Transverse colon (tissue), 3 donors: ENCODE data around the gene ARHGAP23.

Experiments
- EP300 ChIP-seq: sonication (generic); formaldehyde crosslinking; IDR thresholded peaks from one replicate; pipeline ENCODE4 v1.6.1; 2017; ENCODE audit warnings: antibody characterized with exemption, low read depth
- POLR2A ChIP-seq: fragments of 450-650 bp; IDR thresholded peaks from one replicate; pipeline ENCODE4 v1.6.1; 2016; ENCODE audit warnings: antibody characterized with exemption, mild to moderate bottlenecking, moderate library complexity
- TF ChIP-seq, protein P1 (sequence below), 5 experiments: fragments of 200-600 bp in 3 of 5; fragments of 450-650 bp in 2 of 5; sonication (generic) in 3 of 5; IDR thresholded peaks; 1 replicate in 2 of 5; 2 replicates in 3 of 5; pipeline ENCODE4 v1.5.1; 2016 to 2017; ENCODE audit warnings: antibody characterized with exemption in 5 of 5, inconsistent platforms in 3 of 5, mild to moderate bottlenecking in 2 of 5, moderate library complexity in 1 of 5

DNA sequence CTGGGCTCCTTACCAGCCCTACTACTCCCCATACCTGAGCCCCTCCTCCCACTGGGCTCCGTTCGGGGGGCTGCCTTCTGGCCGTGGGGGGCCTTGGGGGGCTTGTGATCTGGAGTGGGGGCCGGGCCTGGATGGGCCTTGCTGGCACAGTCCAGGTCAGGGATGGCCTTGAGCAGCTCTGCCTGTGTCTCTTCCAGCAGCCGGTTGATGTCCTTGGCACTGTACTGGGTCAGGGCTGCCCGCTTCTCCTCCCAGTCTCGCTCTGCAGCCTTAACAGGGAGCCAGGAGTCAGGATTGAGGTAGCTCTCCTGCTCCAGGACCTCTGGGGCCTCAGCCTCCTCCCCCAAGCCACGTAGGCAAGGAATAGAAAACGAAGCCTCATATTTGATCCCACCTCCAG lies 122.9 kb downstream of the ARHGAP23 start:
- TF ChIP-seq, protein P1, sequence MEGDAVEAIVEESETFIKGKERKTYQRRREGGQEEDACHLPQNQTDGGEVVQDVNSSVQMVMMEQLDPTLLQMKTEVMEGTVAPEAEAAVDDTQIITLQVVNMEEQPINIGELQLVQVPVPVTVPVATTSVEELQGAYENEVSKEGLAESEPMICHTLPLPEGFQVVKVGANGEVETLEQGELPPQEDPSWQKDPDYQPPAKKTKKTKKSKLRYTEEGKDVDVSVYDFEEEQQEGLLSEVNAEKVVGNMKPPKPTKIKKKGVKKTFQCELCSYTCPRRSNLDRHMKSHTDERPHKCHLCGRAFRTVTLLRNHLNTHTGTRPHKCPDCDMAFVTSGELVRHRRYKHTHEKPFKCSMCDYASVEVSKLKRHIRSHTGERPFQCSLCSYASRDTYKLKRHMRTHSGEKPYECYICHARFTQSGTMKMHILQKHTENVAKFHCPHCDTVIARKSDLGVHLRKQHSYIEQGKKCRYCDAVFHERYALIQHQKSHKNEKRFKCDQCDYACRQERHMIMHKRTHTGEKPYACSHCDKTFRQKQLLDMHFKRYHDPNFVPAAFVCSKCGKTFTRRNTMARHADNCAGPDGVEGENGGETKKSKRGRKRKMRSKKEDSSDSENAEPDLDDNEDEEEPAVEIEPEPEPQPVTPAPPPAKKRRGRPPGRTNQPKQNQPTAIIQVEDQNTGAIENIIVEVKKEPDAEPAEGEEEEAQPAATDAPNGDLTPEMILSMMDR (IDR thresholded peaks at IDR 0.05) = no peak
- TF ChIP-seq EP300 (no peak), POLR2A (no peak)
